Left ventricle myocardium superior (tissue), 1 donor: Measurements from ENCODE around the gene MRPS16. TPM values are rescaled to one million over a fixed set of nuclear protein-coding genes. Genes with fewer than 3 reads are reported as not detected.

ENCODE experiments used
- ATAC-seq: fragments of 200-7000 bp; cut with Tn5 transposase; one replicate; pipeline ENCODE4 v1.9.1; 2020; ENCODE audit warnings: mild to moderate bottlenecking, moderate library complexity
- DNase-seq: peaks from one replicate; pipeline ENCODE4 v3.0.0-alpha.2; 2020
- intact Hi-C: fragments of 100-400 bp; cut with micrococcal nuclease; formaldehyde crosslinking; loops from one replicate; pipeline ENCODE4 v1.11.0; 2022
- total RNA-seq: library from RNA; stranded (reverse); fragmentation: NEBNext Ultra II Directional; extraction: Animal tissue kit (Norgen Biotek cat#: 25700); gene quantifications from one replicate; pipeline ENCODE4 v1.2.1, GENCODE V29; 2021
- donor health status: DM: no; HTN: yes; CAD: no; lungs with severe emphysema.

MRPS16 gene
- total RNA-seq, 1 donor from 2014 or later: 109 TPM

- ATAC-seq: no peak
- no peak for DNase-seq
- intact Hi-C loops: no loop called here
Observed at GRCh38 chr10:73246322-73246645, 6.2 kb downstream of the MRPS16 start.

- ATAC-seq (no peak), DNase-seq (no peak)
- intact Hi-C loops: no loop called here
Observed at GRCh38 chr10:73244866-73245477, 7.5 kb downstream of the MRPS16 start.

DNA sequence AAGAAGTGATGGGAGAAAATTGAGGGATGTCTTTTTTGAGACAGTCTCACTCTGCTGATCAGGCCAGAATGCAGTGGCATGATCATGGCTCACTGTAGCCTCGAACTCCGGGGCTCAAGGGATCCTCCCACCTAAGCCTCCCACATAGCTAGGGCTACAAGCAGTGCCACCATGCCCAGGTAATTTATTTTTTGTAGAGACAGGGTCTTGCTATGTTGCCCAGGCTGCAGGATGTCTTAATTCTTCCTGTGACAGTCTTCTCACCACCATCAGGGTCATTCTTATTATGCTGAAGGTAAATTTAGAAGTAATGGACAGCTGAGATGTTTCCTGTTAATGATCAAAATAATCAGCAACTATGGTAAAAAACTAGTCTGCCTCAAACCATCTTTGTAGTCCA lies 12.5 kb downstream of the MRPS16 start:
- intact Hi-C loops: no loop called here

GRCh38 chr10:73238990-73239566 lies 13.4 kb downstream of the MRPS16 start:
- DNase-seq (no peak), ATAC-seq (no peak)
- intact Hi-C loops: no loop called here

More for the DNA sequence above, 12.5 kb downstream of the MRPS16 start:
- ATAC-seq (no peak), DNase-seq (no peak)

DNA sequence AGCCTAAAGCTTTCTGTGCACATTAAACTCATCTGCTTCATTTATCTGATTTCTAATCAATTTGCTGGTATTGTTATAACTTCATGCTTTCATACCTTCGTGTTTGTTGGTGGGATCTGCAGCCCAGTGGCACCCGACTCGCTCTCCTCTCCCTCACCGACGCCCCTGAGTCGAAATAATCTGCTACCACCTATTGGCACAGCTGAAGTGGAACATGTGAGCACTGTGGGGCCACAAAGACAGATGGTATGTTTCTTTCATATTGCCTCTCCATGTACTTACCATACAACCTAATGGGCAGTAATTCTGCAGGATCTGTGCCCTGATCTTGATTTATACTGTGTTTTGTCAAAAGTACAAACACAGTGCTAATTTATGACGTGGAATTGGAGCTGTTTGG lies 17.7 kb downstream of the MRPS16 start:
- intact Hi-C loops: no loop called here
- DNase-seq (no peak), ATAC-seq (peak; percentile 57)

- DNase-seq (no peak), ATAC-seq (peak; percentile 36)
- intact Hi-C loops: no loop called here
Observed at GRCh38 chr10:73233883-73234282, 18.6 kb downstream of the MRPS16 start.

GRCh38 chr10:73232887-73233286 lies 19.6 kb downstream of the MRPS16 start:
- no peak for ATAC-seq
- no peak for DNase-seq
- intact Hi-C loops: no loop called here

GRCh38 chr10:73229567-73229966 lies 22.9 kb downstream of the MRPS16 start:
- DNase-seq: no peak
- intact Hi-C loops: no loop called here
- no peak for ATAC-seq

DNA sequence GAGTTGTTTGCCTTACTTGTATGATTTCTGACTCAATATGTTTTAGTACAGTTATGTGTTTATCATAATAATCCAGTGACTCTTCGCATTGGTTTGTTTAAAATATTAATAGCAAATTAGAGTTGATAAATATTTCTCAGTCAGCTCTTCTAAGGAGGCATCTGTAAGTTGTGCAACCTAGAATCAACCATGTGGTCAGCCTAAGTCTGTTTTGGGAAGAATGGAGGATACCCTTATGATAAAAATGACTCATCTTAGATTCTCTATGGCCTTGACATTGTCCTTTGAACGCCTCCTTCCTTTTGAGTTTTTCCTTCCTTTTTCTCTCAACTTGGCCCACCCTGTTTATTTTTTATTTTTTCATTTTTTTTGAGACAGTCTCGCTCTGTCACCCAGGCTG lies 24.2 kb downstream of the MRPS16 start:
- intact Hi-C loops: no loop called here
- no peak for ATAC-seq
- no peak for DNase-seq

DNA sequence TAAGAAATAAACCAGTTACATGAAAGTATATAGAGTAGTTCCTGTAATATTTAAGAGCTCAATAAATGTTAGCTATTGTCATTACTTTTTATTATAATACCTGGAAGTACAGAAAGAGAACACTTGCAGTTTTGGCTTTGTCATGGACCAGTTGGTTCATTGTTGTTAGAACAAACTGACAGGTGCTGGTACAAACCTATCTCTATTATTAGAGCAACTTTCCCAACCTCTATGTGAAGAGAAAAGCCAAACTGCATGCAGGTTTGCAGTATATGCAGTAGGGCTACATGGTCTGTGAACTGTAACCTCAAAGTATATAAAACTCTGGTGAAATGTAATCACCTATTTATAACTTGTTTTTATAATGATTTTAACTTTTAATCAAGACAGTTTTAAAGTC lies 25.8 kb downstream of the MRPS16 start:
- ATAC-seq (no peak), DNase-seq (no peak)
- intact Hi-C loops: no loop called here

- DNase-seq: no peak
- intact Hi-C loops: no loop called here
- ATAC-seq: no peak
Observed at GRCh38 chr10:73225518-73225917, 26.9 kb downstream of the MRPS16 start.

- ATAC-seq (no peak), DNase-seq (no peak)
- intact Hi-C loops: no loop called here
Observed at GRCh38 chr10:73220989-73221388, 31.5 kb downstream of the MRPS16 start.

- DNase-seq (no peak), ATAC-seq (no peak)
- intact Hi-C loops: no loop called here
Observed at GRCh38 chr10:73219384-73219783, 33.1 kb downstream of the MRPS16 start.

GRCh38 chr10:73218431-73219191 lies 33.8 kb downstream of the MRPS16 start:
- intact Hi-C loops: no loop called here
- no peak for DNase-seq
- no peak for ATAC-seq

GRCh38 chr10:73217628-73218027 lies 34.8 kb downstream of the MRPS16 start:
- intact Hi-C loops: no loop called here
- ATAC-seq (no peak), DNase-seq (no peak)

GRCh38 chr10:73215749-73216148 lies 36.7 kb downstream of the MRPS16 start:
- no peak for DNase-seq
- ATAC-seq: no peak
- intact Hi-C loops: no loop called here

- ATAC-seq (no peak), DNase-seq (no peak)
- intact Hi-C loops: no loop called here
Observed at GRCh38 chr10:73211106-73211811, 41.2 kb downstream of the MRPS16 start.

GRCh38 chr10:73210395-73211105 lies 41.9 kb downstream of the MRPS16 start:
- ATAC-seq: no peak
- intact Hi-C loops: no loop called here

GRCh38 chr10:73209705-73210104 lies 42.7 kb downstream of the MRPS16 start:
- intact Hi-C loops: no loop called here
- peak; percentile 35 for ATAC-seq
- no peak for DNase-seq

More at GRCh38 chr10:73210395-73211105, 41.9 kb downstream of the MRPS16 start:
- DNase-seq: no peak

DNA sequence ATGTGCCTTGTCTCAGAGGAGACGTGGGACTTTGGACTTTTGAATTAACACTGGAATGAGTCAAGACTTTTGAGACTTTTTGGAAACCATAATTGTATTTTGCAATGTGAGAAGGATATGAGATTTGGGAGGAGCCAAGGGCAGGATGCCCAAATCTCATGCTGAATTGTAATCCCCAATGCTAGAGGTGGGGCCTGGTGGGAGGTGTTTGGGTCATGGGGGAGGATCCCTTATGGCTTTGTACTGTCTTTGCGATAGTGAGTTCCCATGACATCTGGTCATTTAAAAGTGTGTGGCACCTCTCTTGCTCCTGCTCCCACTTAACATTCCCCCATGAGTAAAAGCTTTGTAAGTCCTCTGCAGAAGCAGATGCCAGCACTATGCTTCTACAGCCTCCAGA lies 44.6 kb downstream of the MRPS16 start:
- peak; percentile 36 for DNase-seq
- ATAC-seq: peak; percentile 71
- intact Hi-C loops: no loop called here
